ENCODE data around the gene FAM227B. TPM values are rescaled to one million over a fixed set of nuclear protein-coding genes. Genes with fewer than 3 reads are reported as not detected.
A peak's percentile ranks its signal among the peaks of the same experiment; 100 is the strongest.

The FAM227B gene
- polyA plus RNA-seq, 1 experiment: 6.1 TPM

- H3K9me3 ChIP-seq (ENCODE audit: control insufficient read depth, insufficient read depth, low read length): no peaks in the 10 kb centered on the region
- DNase-seq (ENCODE audit: low read depth, low spot score): no peak
- H3K27me3 ChIP-seq (ENCODE audit: control insufficient read depth, insufficient read depth, low read length): no peaks in the 10 kb centered on the region
- ChIA-PET POLR2A (no interaction called here), CTCF (no interaction called here)
- H3K27ac ChIP-seq (ENCODE audit: low read depth, low read length): no peak overlapping the region
- no peak for TF ChIP-seq CTCF (IDR thresholded peaks at IDR 0.05; ENCODE audit: low read depth, low read length)
- no peak overlapping the region for H3K4me3 ChIP-seq (ENCODE audit: low read depth, low read length)
Observed at GRCh38 chr15:49315391-49315823, 305.2 kb downstream of the FAM227B start.

- H3K4me3 ChIP-seq (ENCODE audit: low read depth, low read length): no peak overlapping the region
- no peaks in the 10 kb centered on the region for H3K9me3 ChIP-seq (ENCODE audit: control insufficient read depth, insufficient read depth, low read length)
- no peaks in the 10 kb centered on the region for H3K27me3 ChIP-seq (ENCODE audit: control insufficient read depth, insufficient read depth, low read length)
- TF ChIP-seq CTCF (IDR thresholded peaks at IDR 0.05; ENCODE audit: low read depth, low read length): no peak
- H3K27ac ChIP-seq (ENCODE audit: low read depth, low read length): no peak overlapping the region
- ChIA-PET CTCF (no interaction called here), POLR2A (no interaction called here)
- no peak for DNase-seq (ENCODE audit: low read depth, low spot score)
Observed at GRCh38 chr15:49314716-49315115, 305.9 kb downstream of the FAM227B start.

GRCh38 chr15:49313650-49314049, 307.0 kb downstream of the FAM227B start:
- peak; percentile 59 for DNase-seq (ENCODE audit: low read depth, low spot score)
- peak overlapping the region; percentile 62 for H3K27ac ChIP-seq (ENCODE audit: low read depth, low read length)
- H3K9me3 ChIP-seq (ENCODE audit: control insufficient read depth, insufficient read depth, low read length): no peaks in the 10 kb centered on the region
- H3K27me3 ChIP-seq (ENCODE audit: control insufficient read depth, insufficient read depth, low read length): no peaks in the 10 kb centered on the region
- ChIA-PET POLR2A (interaction anchor here (0.6 kb wide), 2 partner anchors 134 to 1550 kb away, joined by 4 to 5 read pairs; no protein-coding TSS in a partner anchor), CTCF (no interaction called here)
- H3K4me3 ChIP-seq (ENCODE audit: low read depth, low read length): no peak overlapping the region
- TF ChIP-seq CTCF (IDR thresholded peaks at IDR 0.05; ENCODE audit: low read depth, low read length): no peak

GRCh38 chr15:49309889-49310288, 310.7 kb downstream of the FAM227B start:
- H3K9me3 ChIP-seq (ENCODE audit: control insufficient read depth, insufficient read depth, low read length): no peaks in the 10 kb centered on the region
- H3K27me3 ChIP-seq (ENCODE audit: control insufficient read depth, insufficient read depth, low read length): no peaks in the 10 kb centered on the region
- no peak overlapping the region for H3K4me3 ChIP-seq (ENCODE audit: low read depth, low read length)
- ChIA-PET POLR2A (no interaction called here), CTCF (no interaction called here)
- no peak for TF ChIP-seq CTCF (IDR thresholded peaks at IDR 0.05; ENCODE audit: low read depth, low read length)
- no peak for DNase-seq (ENCODE audit: low read depth, low spot score)
- H3K27ac ChIP-seq (ENCODE audit: low read depth, low read length): no peak overlapping the region

GRCh38 chr15:49308686-49309085, 311.9 kb downstream of the FAM227B start:
- TF ChIP-seq CTCF (IDR thresholded peaks at IDR 0.05; ENCODE audit: low read depth, low read length): no peak
- CTCF ChIA-PET: interaction anchor here (0.9 kb wide), 1 partner anchor 13 kb away, joined by 3 read pairs; no protein-coding TSS in a partner anchor
- POLR2A ChIA-PET: no interaction called here
- Histone ChIP-seq H3K27ac (ENCODE audit: low read depth, low read length) (no peak overlapping the region), H3K4me3 (ENCODE audit: low read depth, low read length) (no peak overlapping the region), H3K9me3 (ENCODE audit: control insufficient read depth, insufficient read depth, low read length) (no peaks in the 10 kb centered on the region), H3K27me3 (ENCODE audit: control insufficient read depth, insufficient read depth, low read length) (no peaks in the 10 kb centered on the region)
- DNase-seq (ENCODE audit: low read depth, low spot score): no peak
